H1 (cell line): ENCODE measurements around the gene ZNF385D. TPM values are rescaled to one million over a fixed set of nuclear protein-coding genes. Genes with fewer than 3 reads are reported as not detected.

ENCODE experiments used
- CTCF ChIA-PET: fragments of 300-600 bp; sonication (Branson Sonifier 250); formaldehyde crosslinking; loops from one replicate; lab custom pipeline; 2021; ENCODE audit not compliant: partially characterized antibody; lab: Charles Lee
- POLR2A ChIA-PET: fragments of 300-600 bp; sonication (Branson Sonifier 250); formaldehyde crosslinking; loops from one replicate; lab custom pipeline; 2021; ENCODE audit warnings: inconsistent platforms; ENCODE audit not compliant: partially characterized antibody; lab: Charles Lee
- DNase-seq, 2 experiments: peaks; one replicate each; pipeline versions ENCODE4 v3.0.0 to v3.0.0-alpha.2; 2010 to 2022; ENCODE audit warnings: low spot score in 2 of 2, low read depth in 1 of 2, mixed read lengths in 1 of 2
- FAIRE-seq: peaks from 2 replicates; lab custom pipeline; 2011; peaks lifted over from hg19 to GRCh38; lab: Jason Lieb, UNC
- H2AFZ ChIP-seq: 2 replicates; pipeline ENCODE4 v1.8.1; 2012; ENCODE audit warnings: low read length, inconsistent platforms
- H2AK5ac ChIP-seq: 2 replicates; pipeline ENCODE4 v1.6.1; 2013; ENCODE audit warnings: low read depth, low read length
- H2BK120ac ChIP-seq: replicated peaks from 2 replicates; pipeline ENCODE3; 2013; ENCODE audit warnings: low read depth, low read length, inconsistent platforms
- H2BK12ac ChIP-seq: 2 replicates; pipeline ENCODE4 v1.6.1; 2013; ENCODE audit warnings: low read depth, low read length
- H2BK15ac ChIP-seq: 2 replicates; pipeline ENCODE4 v1.6.1; 2013; ENCODE audit warnings: low read length
- H2BK20ac ChIP-seq: 2 replicates; pipeline ENCODE4 v1.6.1; 2013; ENCODE audit warnings: low read length
- H2BK5ac ChIP-seq: 2 replicates; pipeline ENCODE4 v1.6.1; 2013; ENCODE audit warnings: low read depth, low read length
- H3K14ac ChIP-seq: 2 replicates; pipeline ENCODE4 v1.6.1; 2013; ENCODE audit warnings: inconsistent platforms; ENCODE audit not compliant: insufficient read length
- H3K18ac ChIP-seq: 2 replicates; pipeline ENCODE4 v1.6.1; 2013; ENCODE audit warnings: low read length; ENCODE audit errors: extremely low read depth
- H3K23ac ChIP-seq: 2 replicates; pipeline ENCODE4 v1.6.1; 2013; ENCODE audit warnings: inconsistent platforms; ENCODE audit not compliant: insufficient read length
- H3K23me2 ChIP-seq: 2 replicates; pipeline ENCODE4 v1.6.1; 2013; ENCODE audit warnings: low read depth, low read length
- H3K27ac ChIP-seq: 2 replicates; pipeline ENCODE4 v1.6.1; 2011; ENCODE audit warnings: low read depth, low read length, inconsistent platforms
- H3K27me3 ChIP-seq, 4 experiments: replicated peaks in 1 of 4; 1 replicate in 1 of 4; 2 replicates in 3 of 4; pipeline versions ENCODE4 v1.6.1 to v1.8.1; 2011 to 2013; ENCODE audit warnings: low read length in 3 of 4, mild to moderate bottlenecking in 3 of 4, inconsistent platforms in 2 of 4, mixed read lengths in 2 of 4, moderate library complexity in 1 of 4; ENCODE audit not compliant: control insufficient read depth in 3 of 4, insufficient read depth in 3 of 4; ENCODE audit errors: extremely low read depth in 1 of 4
- H3K36me3 ChIP-seq, 4 experiments: 2 replicates each; pipeline versions ENCODE4 v1.6.1 to v1.8.1; 2011 to 2013; ENCODE audit warnings: mild to moderate bottlenecking in 4 of 4, low read length in 3 of 4, moderate library complexity in 2 of 4, control low read depth in 1 of 4, inconsistent platforms in 1 of 4; ENCODE audit not compliant: insufficient read depth in 4 of 4, control insufficient read depth in 2 of 4
- H3K4ac ChIP-seq: replicated peaks from 2 replicates; pipeline ENCODE3; 2013; ENCODE audit warnings: low read length, low read depth, mixed read lengths, inconsistent platforms; ENCODE audit not compliant: insufficient read length
- H3K4me1 ChIP-seq, 4 experiments: replicated peaks in 1 of 4; 1 replicate in 1 of 4; 2 replicates in 3 of 4; pipeline versions ENCODE4 v1.6.1 to v1.8.1; 2011 to 2013; ENCODE audit warnings: low read length in 3 of 4, inconsistent platforms in 2 of 4, mixed read lengths in 1 of 4; ENCODE audit not compliant: insufficient read depth in 4 of 4, control insufficient read depth in 3 of 4
- H3K4me2 ChIP-seq, 2 experiments: 2 replicates each; pipeline versions ENCODE4 v1.6.1 to v1.8.1; 2011 to 2013; ENCODE audit warnings: low read depth in 2 of 2, low read length in 2 of 2, control low read depth in 1 of 2, inconsistent platforms in 1 of 2, mild to moderate bottlenecking in 1 of 2; ENCODE audit not compliant: insufficient read depth in 1 of 2
- H3K4me3 ChIP-seq, 4 experiments: fragments of 200-600, 300-600 bp in 1 of 4; sonication (generic), shearing (Covaris generic), sonication (Bioruptor Twin) in 1 of 4; 2 replicates each; pipeline versions ENCODE4 v1.5.1 to v1.8.1; 2011 to 2016; ENCODE audit warnings: low read length in 4 of 4, low read depth in 3 of 4, control low read depth in 2 of 4, inconsistent platforms in 2 of 4, mild to moderate bottlenecking in 2 of 4, mixed read lengths in 1 of 4, moderate library complexity in 1 of 4; ENCODE audit not compliant: insufficient read depth in 2 of 4; ENCODE audit errors: extremely low read depth in 1 of 4
- H3K56ac ChIP-seq: replicated peaks from 2 replicates; pipeline ENCODE3; 2013; ENCODE audit warnings: low read depth, mild to moderate bottlenecking, mixed read lengths, low read length, inconsistent platforms; ENCODE audit not compliant: insufficient read length
- H3K79me1 ChIP-seq: 2 replicates; pipeline ENCODE4 v1.6.1; 2013; ENCODE audit warnings: low read depth, low read length, control low read depth
- H3K79me2 ChIP-seq, 2 experiments: 2 replicates each; pipeline versions ENCODE4 v1.6.1 to v1.8.1; 2012 to 2013; ENCODE audit warnings: low read length in 2 of 2, mild to moderate bottlenecking in 2 of 2, inconsistent platforms in 1 of 2; ENCODE audit not compliant: insufficient read depth in 2 of 2, control insufficient read depth in 1 of 2
- H3K9ac ChIP-seq, 4 experiments: replicated peaks in 1 of 4; 1 replicate in 1 of 4; 2 replicates in 3 of 4; pipeline versions ENCODE4 v1.6.1 to v1.8.1; 2011 to 2013; ENCODE audit warnings: low read depth in 3 of 4, low read length in 3 of 4, control low read depth in 2 of 4, mild to moderate bottlenecking in 2 of 4, moderate library complexity in 2 of 4, inconsistent platforms in 1 of 4; ENCODE audit errors: extremely low read depth in 1 of 4
- H3K9me3 ChIP-seq, 2 experiments: 2 replicates each; pipeline versions ENCODE4 v1.6.1 to v1.8.1; 2012 to 2013; ENCODE audit warnings: mild to moderate bottlenecking in 2 of 2, moderate library complexity in 2 of 2, control low read depth in 1 of 2, inconsistent platforms in 1 of 2, low read depth in 1 of 2, low read length in 1 of 2, mixed read lengths in 1 of 2; ENCODE audit not compliant: insufficient read depth in 2 of 2
- H4K20me1 ChIP-seq, 2 experiments: replicated peaks in 1 of 2; 2 replicates each; pipeline versions ENCODE3 to v1.8.1; 2011 to 2013; ENCODE audit warnings: inconsistent platforms in 2 of 2, low read length in 2 of 2, mild to moderate bottlenecking in 1 of 2; ENCODE audit not compliant: insufficient read depth in 2 of 2, control insufficient read depth in 1 of 2
- H4K5ac ChIP-seq: 2 replicates; pipeline ENCODE4 v1.6.1; 2013; ENCODE audit warnings: low read length, low read depth, mixed read lengths, inconsistent platforms; ENCODE audit not compliant: insufficient read length
- H4K8ac ChIP-seq: 2 replicates; pipeline ENCODE4 v1.8.0; 2013; ENCODE audit warnings: mild to moderate bottlenecking, moderate library complexity, low read length, inconsistent platforms; ENCODE audit not compliant: insufficient read depth; ENCODE audit errors: extremely low read depth
- H4K91ac ChIP-seq: replicated peaks from 2 replicates; pipeline ENCODE3; 2013; ENCODE audit warnings: low read length, mixed read lengths, inconsistent platforms; ENCODE audit not compliant: insufficient read length
- ASH2L ChIP-seq: fragments of 200-600, 300-600 bp; sonication (generic); IDR thresholded peaks from one replicate; pipeline ENCODE4 v1.7.1; 2017; ENCODE audit warnings: low read length
- CBX8 ChIP-seq: fragments of 300-800, 300-1000 bp; sonication (generic); IDR thresholded peaks from 2 replicates; pipeline ENCODE4 v1.7.1; 2016; ENCODE audit warnings: low read depth, low read length, borderline replicate concordance
- CEBPB ChIP-seq: IDR thresholded peaks from 2 replicates; pipeline ENCODE4 v1.6.1; 2012; ENCODE audit warnings: low read depth, low read length
- CHD1 ChIP-seq: IDR thresholded peaks from 2 replicates; pipeline ENCODE4 v1.6.1; 2012; ENCODE audit warnings: low read depth, low read length, improper control_type of control experiment
- CTBP2 ChIP-seq: IDR thresholded peaks from 2 replicates; pipeline ENCODE4 v1.7.0; 2011; ENCODE audit warnings: borderline replicate concordance, mild to moderate bottlenecking, moderate library complexity, mixed read lengths, low read length; ENCODE audit not compliant: insufficient read depth, insufficient read length
- E2F6 ChIP-seq: IDR thresholded peaks from 2 replicates; pipeline ENCODE4 v1.6.1; 2012; ENCODE audit warnings: inconsistent platforms
- EGR1 ChIP-seq: IDR thresholded peaks from 2 replicates; pipeline ENCODE4 v1.6.1; 2011; ENCODE audit warnings: low read depth, low read length, borderline replicate concordance
- EP300 ChIP-seq, 2 experiments: IDR thresholded peaks; 1 replicate in 1 of 2; 2 replicates in 1 of 2; pipeline ENCODE4 v1.6.1; 2011 to 2012; ENCODE audit warnings: low read depth in 2 of 2, low read length in 2 of 2, mild to moderate bottlenecking in 2 of 2, borderline replicate concordance in 1 of 2, inconsistent platforms in 1 of 2, moderate library complexity in 1 of 2
- EZH2 ChIP-seq: fragments of 200-600 bp; sonication (generic); IDR thresholded peaks from 2 replicates; pipeline ENCODE4 v1.7.1; 2012; ENCODE audit warnings: low read depth, mild to moderate bottlenecking, moderate library complexity, low read length, inconsistent platforms; ENCODE audit not compliant: severe bottlenecking
- RBBP5 ChIP-seq: IDR thresholded peaks from 2 replicates; pipeline ENCODE4 v1.7.1; 2012; ENCODE audit warnings: low read depth, mild to moderate bottlenecking, inconsistent platforms, low read length, moderate library complexity, borderline replicate concordance
- RXRA ChIP-seq: IDR thresholded peaks from 2 replicates; pipeline ENCODE4 v1.6.1; 2011; ENCODE audit warnings: low read depth, mild to moderate bottlenecking, low read length, moderate library complexity; ENCODE audit not compliant: insufficient read depth
- SP1 ChIP-seq: IDR thresholded peaks from 2 replicates; pipeline ENCODE4 v1.6.1; 2011; ENCODE audit warnings: low read depth, low read length
- TAF7 ChIP-seq: optimal IDR thresholded peaks from 2 replicates; pipeline ENCODE3; 2011; ENCODE audit warnings: low read depth, mild to moderate bottlenecking, inconsistent platforms, low read length, moderate library complexity, borderline replicate concordance
- TBP ChIP-seq: IDR thresholded peaks from 2 replicates; pipeline ENCODE4 v1.6.1; 2011; ENCODE audit warnings: low read depth, low read length, improper control_type of control experiment
- WGBS, 2 experiments: shearing (Covaris generic) in 1 of 2; methylation state at CpG; one replicate each; pipeline versions ENCODE4 v1.1.6 to v1.1.7; 2013 to 2015; ENCODE audit warnings: low lambda C conversion rate in 2 of 2, mixed read lengths in 2 of 2, inconsistent platforms in 1 of 2, low coverage in 1 of 2, missing lambda C conversion rate in 1 of 2; ENCODE audit not compliant: insufficient replicate concordance in 2 of 2, insufficient coverage in 1 of 2, insufficient read length in 1 of 2; ENCODE audit errors: extremely low coverage in 1 of 2, missing lambda C conversion rate in 1 of 2; 5-methylcytosine and 5-hydroxymethylcytosine counted together
- polyA plus RNA-seq, 7 experiments: library from polyadenylated mRNA; depleted of rRNA in 3 of 7; stranded (reverse) in 5 of 7; unstranded in 2 of 7; fragments of >200 nt in 5 of 7; fragments of 200-250 nt in 2 of 7; gene quantifications; 1 replicate in 5 of 7; 2 replicates in 1 of 7; 4 replicates in 1 of 7; pipeline versions ENCODE4 v1.2.1 to v1.2.3, GENCODE V29; 2011 to 2013; ENCODE audit warnings: missing spikeins in 2 of 7, mixed read lengths in 2 of 7
- total RNA-seq: library from RNA; stranded (reverse); fragmentation: NEBNext Ultra II Directional; extraction: Animal tissue kit (Norgen Biotek cat#: 25700); gene quantifications from 2 replicates; pipeline ENCODE4 v1.2.1, GENCODE V29; 2021

The ZNF385D gene
- total and polyA plus RNA-seq, 2 of the 8 experiments (the other 6 are each of a cell fraction or from before 2014, with no cell fraction given) = 5.9 to 10.8 TPM

GRCh38 chr3:21502656-21503055 lies 248.4 kb downstream of the ZNF385D start:
- DNase-seq = no peak
- FAIRE-seq = no peak
- WGBS, 2 experiments = 75% methylated on average over 1 of the region's 1 CpG; no CpG with 5 or more reads in 1 of the 2 experiments
- TF ChIP-seq ASH2L (no peak), CHD1 (no peak), EZH2 (no peak), RXRA (no peak), CEBPB (no peak), EP300 (IDR thresholded peaks at IDR 0.05; ENCODE audit: borderline replicate concordance in 1 of 2, low read depth in 2 of 2, low read length in 2 of 2) (no peak), CBX8 (no peak), RBBP5 (no peak), SP1 (no peak), TBP (no peak), E2F6 (no peak), CTBP2 (no peak), TAF7 (no peak), EGR1 (no peak)

More at GRCh38 chr3:21502656-21503055, 248.4 kb downstream of the ZNF385D start:
- Histone ChIP-seq H3K4me2 (no peak overlapping the region), H4K8ac (no peak overlapping the region), H2BK20ac (no peak overlapping the region), H3K23ac (no peak overlapping the region), H3K18ac (no peak overlapping the region), H4K91ac (no peak overlapping the region), H3K23me2 (no peaks in the 10 kb centered on the region), H4K20me1 (no peaks in the 10 kb centered on the region), H3K56ac (no peak overlapping the region), H3K9ac (no peak overlapping the region), H3K36me3 (no peaks in the 10 kb centered on the region), H2BK15ac (no peak overlapping the region), H3K4ac (no peak overlapping the region), H3K27ac (no peak overlapping the region), H2BK12ac (no peak overlapping the region), H3K79me1 (no peaks in the 10 kb centered on the region), H2AK5ac (no peak overlapping the region), H3K4me1 (peaks cover 0 to 7% (median 2%) of the 10 kb centered on the region in 4 experiments; a peak in 3 of 7 replicates), H3K14ac (no peak overlapping the region), H3K27me3 (no peaks in the 10 kb centered on the region), H3K79me2 (no peaks in the 10 kb centered on the region), H3K4me3 (no peak overlapping the region), H4K5ac (no peak overlapping the region), H2AFZ (no peak overlapping the region), H2BK5ac (no peak overlapping the region), H2BK120ac (no peak overlapping the region), H3K9me3 (no peaks in the 10 kb centered on the region)
- POLR2A ChIA-PET = no interaction called here
- CTCF ChIA-PET = interaction anchor here (0.5 kb wide), 1 partner anchor 9 kb away, joined by 3 read pairs; no protein-coding TSS in a partner anchor
